Measurements from ENCODE around the gene LAMTOR4.
A peak's percentile ranks its signal among the peaks of the same experiment; 100 is the strongest.
"Not testable (repeated sequence)": the region's sequence is repeated elsewhere in the genome, so short reads cannot be mapped to it uniquely, and the experiment has no call there.

Gene LAMTOR4

DNA sequence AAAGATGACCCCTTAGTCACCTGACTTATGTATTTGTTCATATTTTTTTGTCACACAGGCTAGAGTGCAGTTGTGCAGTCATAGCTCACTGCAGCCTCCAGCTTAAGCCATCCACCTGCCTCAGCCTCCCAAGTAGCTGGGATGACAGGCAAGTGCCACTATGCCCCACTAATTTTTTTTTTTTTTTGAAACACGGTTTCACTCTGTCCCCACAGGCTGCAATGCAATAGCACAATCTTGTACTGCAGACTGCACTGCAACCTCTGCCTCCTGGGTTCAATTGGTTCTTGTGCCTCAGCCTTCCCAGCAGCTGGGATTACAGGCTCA lies 20.1 kb upstream of the LAMTOR4 start:
- CTCF ChIA-PET: interaction anchor here (0.6 to 11.4 kb wide), 10 partner anchors 10 to 215 kb away, joined by 3 to 127 read pairs (median 3); partner anchors contain the start of genes MCM7 and PVRIG
- no peaks in the 10 kb centered on the region for H3K27me3 ChIP-seq (replicated peaks in 2 of 5; ENCODE audit: control insufficient read depth in 4 of 5, insufficient read depth in 5 of 5, low read length in 4 of 5)
- peak overlapping the region in 1 of 7 experiments; percentile 84 for H3K4me3 ChIP-seq (ENCODE audit: control insufficient read depth in 1 of 7, extremely low read depth in 1 of 7, insufficient read depth in 4 of 7, low read depth in 2 of 7, low read length in 6 of 7)
- no peak for DNase-seq
- H3K27ac ChIP-seq (ENCODE audit: insufficient read depth in 1 of 2, low read depth in 1 of 2, low read length in 2 of 2, poor library complexity in 1 of 2, severe bottlenecking in 2 of 2): no peak overlapping the region
- peaks cover 0 to 35% (median 26%) of the 10 kb centered on the region in 4 experiments for H3K4me1 ChIP-seq (ENCODE audit: control extremely low read depth in 1 of 4, control insufficient read depth in 4 of 4, insufficient read depth in 4 of 4, low read length in 3 of 4)
- H3K36me3 ChIP-seq (ENCODE audit: control insufficient read depth in 4 of 4, insufficient read depth in 4 of 4, low read length in 3 of 4): peaks cover 0 to 6% (median 0%) of the 10 kb centered on the region in 4 experiments
- POLR2A ChIA-PET: interaction anchor here (0.5 to 1.6 kb wide), 5 partner anchors 27 to 707 kb away, joined by 3 to 6 read pairs (median 3); partner anchors contain the start of genes AP4M1 and MCM7
- no CpG with 5 or more reads among the region's 1 CpG for WGBS (ENCODE audit: insufficient coverage)
- no peaks in the 10 kb centered on the region for H3K9me3 ChIP-seq (ENCODE audit: control extremely low read depth in 1 of 5, control insufficient read depth in 4 of 5, insufficient read depth in 2 of 5, low read depth in 1 of 5, low read length in 4 of 5)

DNA sequence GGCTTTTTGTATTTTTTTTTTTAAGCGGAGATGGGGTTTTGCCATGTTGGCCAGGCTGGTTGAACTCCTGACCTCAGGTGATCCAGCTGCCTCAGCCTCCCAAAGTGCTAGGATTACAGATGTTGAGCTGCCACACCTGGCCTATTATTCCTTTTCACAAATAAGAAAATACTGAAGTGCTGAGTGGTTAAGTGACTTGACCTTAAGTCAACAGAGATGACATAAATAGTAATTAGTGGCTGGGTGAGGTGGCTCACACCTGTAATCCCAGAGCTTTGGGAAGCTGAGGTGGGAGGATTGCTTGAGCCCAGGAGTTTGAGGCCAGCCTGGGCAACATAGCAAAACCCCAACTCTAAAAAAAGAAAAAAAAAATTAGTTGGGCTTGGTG lies 18.5 kb upstream of the LAMTOR4 start:
- WGBS (ENCODE audit: insufficient coverage): 100% methylated on average over 1 of the region's 1 CpG

DNA sequence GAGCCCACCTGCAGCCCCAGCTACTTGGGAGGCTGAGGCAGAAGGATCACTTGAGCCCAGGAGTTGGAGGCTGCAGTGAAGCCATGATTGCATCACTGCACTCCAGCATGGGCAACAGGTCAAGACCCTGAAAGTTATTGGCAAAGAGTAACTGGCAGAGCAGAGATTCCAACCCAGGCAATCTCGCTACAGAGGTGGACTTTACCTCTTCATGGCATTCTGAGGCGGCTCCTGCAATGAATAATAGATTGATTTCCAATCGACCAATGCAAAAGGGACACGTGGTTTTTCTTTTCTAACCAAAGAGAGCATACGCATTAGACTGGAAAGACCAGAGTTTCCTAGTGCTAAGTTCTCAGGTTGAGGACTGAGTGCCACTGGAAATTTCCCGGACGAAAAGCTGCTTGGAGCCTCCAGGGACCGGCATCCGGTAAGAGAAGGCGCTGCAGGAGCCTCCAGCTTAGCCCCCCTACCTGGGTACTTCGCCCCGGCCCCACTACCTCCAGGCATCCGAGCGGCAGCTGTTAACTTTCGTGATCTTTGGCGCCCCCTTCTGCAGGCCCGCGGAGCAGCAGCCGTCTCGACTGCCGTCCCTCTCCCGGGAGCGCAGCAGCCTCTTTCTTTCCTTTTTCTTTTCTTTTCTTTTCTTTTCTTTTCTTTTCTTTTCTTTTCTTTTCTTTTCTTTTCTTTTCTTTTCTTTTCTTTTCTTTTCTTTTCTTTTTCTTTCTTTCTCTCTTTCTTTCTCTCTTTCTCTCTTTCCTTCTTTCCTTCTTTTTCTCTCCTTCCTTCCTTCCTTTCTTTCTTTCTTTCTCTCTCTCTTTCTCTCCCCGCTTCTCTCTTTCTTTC lies 17.9 kb upstream of the LAMTOR4 start:
- DNase-seq: peak; percentile 61 to 77 (median 74)
- H3K4me3 ChIP-seq (ENCODE audit: control insufficient read depth in 1 of 7, extremely low read depth in 1 of 7, insufficient read depth in 4 of 7, low read depth in 2 of 7, low read length in 6 of 7): peak overlapping the region in 2 of 7 experiments; percentile 4 to 59
- H3K9me3 ChIP-seq (ENCODE audit: control extremely low read depth in 1 of 5, control insufficient read depth in 4 of 5, insufficient read depth in 2 of 5, low read depth in 1 of 5, low read length in 4 of 5): no peaks in the 10 kb centered on the region
- ChIA-PET POLR2A (interaction anchor here (1.1 kb wide), 1 partner anchor 49 kb away, joined by 4 read pairs; no protein-coding TSS in a partner anchor), CTCF (interaction anchor here (0.7 to 11.4 kb wide), 16 partner anchors 10 to 88 kb away, joined by 3 to 127 read pairs (median 4); partner anchors contain the start of genes AP4M1, LAMTOR4, MCM7 and PVRIG)
- no peak overlapping the region for H3K27ac ChIP-seq (ENCODE audit: insufficient read depth in 1 of 2, low read depth in 1 of 2, low read length in 2 of 2, poor library complexity in 1 of 2, severe bottlenecking in 2 of 2)
- 16% methylated on average over 22 of the region's 24 CpGs for WGBS (ENCODE audit: insufficient coverage)
- H3K36me3 ChIP-seq (ENCODE audit: control insufficient read depth in 4 of 4, insufficient read depth in 4 of 4, low read length in 3 of 4): no peaks in the 10 kb centered on the region
- peaks cover 0 to 24% (median 23%) of the 10 kb centered on the region in 4 experiments for H3K4me1 ChIP-seq (ENCODE audit: control extremely low read depth in 1 of 4, control insufficient read depth in 4 of 4, insufficient read depth in 4 of 4, low read length in 3 of 4)
- H3K27me3 ChIP-seq (replicated peaks in 2 of 5; ENCODE audit: control insufficient read depth in 4 of 5, insufficient read depth in 5 of 5, low read length in 4 of 5): no peaks in the 10 kb centered on the region

More for the DNA sequence above, 18.5 kb upstream of the LAMTOR4 start:
- not testable (repeated sequence) for H3K36me3 ChIP-seq (ENCODE audit: control insufficient read depth in 4 of 4, insufficient read depth in 4 of 4, low read length in 3 of 4); H3K27ac ChIP-seq (ENCODE audit: insufficient read depth in 1 of 2, low read depth in 1 of 2, low read length in 2 of 2, poor library complexity in 1 of 2, severe bottlenecking in 2 of 2); DNase-seq; H3K9me3 ChIP-seq (ENCODE audit: control extremely low read depth in 1 of 5, control insufficient read depth in 4 of 5, insufficient read depth in 2 of 5, low read depth in 1 of 5, low read length in 4 of 5); H3K4me3 ChIP-seq (ENCODE audit: control insufficient read depth in 1 of 7, extremely low read depth in 1 of 7, insufficient read depth in 4 of 7, low read depth in 2 of 7, low read length in 6 of 7); H3K27me3 ChIP-seq (replicated peaks in 2 of 5; ENCODE audit: control insufficient read depth in 4 of 5, insufficient read depth in 5 of 5, low read length in 4 of 5)
- CTCF ChIA-PET: interaction anchor here (0.7 to 11.4 kb wide), 15 partner anchors 9 to 89 kb away, joined by 3 to 127 read pairs (median 5); partner anchors contain the start of genes AP4M1, LAMTOR4, MCM7 and PVRIG
- POLR2A ChIA-PET: interaction anchor here (0.6 kb wide), 1 partner anchor 722 kb away, joined by 4 read pairs; the partner anchor contains the start of genes BUD31 and PDAP1
- H3K4me1 ChIP-seq (ENCODE audit: control extremely low read depth in 1 of 4, control insufficient read depth in 4 of 4, insufficient read depth in 4 of 4, low read length in 3 of 4): peaks cover 0 to 28% (median 24%) of the 10 kb centered on the region in 4 experiments

DNA sequence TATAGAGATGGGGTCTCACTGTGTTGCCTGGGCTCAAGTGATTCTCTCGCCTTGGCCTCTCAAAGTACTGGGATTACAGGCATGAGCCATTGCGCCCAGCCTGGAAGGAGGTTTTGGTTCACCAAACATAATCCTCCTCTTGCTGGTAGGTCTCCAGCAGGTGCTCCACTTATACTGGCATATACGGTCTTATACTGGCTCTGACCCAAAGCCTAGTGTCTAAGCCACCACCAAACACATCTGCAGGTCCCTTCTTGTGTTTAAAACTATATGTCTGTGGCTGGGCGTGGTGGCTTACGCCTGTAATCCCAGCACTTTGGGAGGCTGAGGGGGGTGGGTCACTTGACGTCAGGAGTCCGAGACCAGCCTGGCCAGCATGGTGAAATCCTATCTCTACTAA lies 16.6 kb upstream of the LAMTOR4 start:
- no peaks in the 10 kb centered on the region for H3K9me3 ChIP-seq (ENCODE audit: control extremely low read depth in 1 of 5, control insufficient read depth in 4 of 5, insufficient read depth in 2 of 5, low read depth in 1 of 5, low read length in 4 of 5)
- ChIA-PET POLR2A (interaction anchor here (0.8 to 1.0 kb wide), 3 partner anchors 51 to 85 kb away, joined by 3 to 6 read pairs (median 3); no protein-coding TSS in a partner anchor), CTCF (interaction anchor here (1.1 to 11.4 kb wide), 24 partner anchors 8 to 215 kb away, joined by 3 to 127 read pairs (median 6); partner anchors contain the start of genes AP4M1, GAL3ST4, LAMTOR4 and PVRIG)
- DNase-seq: no peak
- H3K27me3 ChIP-seq (replicated peaks in 2 of 5; ENCODE audit: control insufficient read depth in 4 of 5, insufficient read depth in 5 of 5, low read length in 4 of 5): no peaks in the 10 kb centered on the region
- H3K4me1 ChIP-seq (ENCODE audit: control extremely low read depth in 1 of 4, control insufficient read depth in 4 of 4, insufficient read depth in 4 of 4, low read length in 3 of 4): peaks cover 0 to 19% (median 15%) of the 10 kb centered on the region in 4 experiments
- 62% methylated on average over 5 of the region's 7 CpGs for WGBS (ENCODE audit: insufficient coverage)
- H3K36me3 ChIP-seq (ENCODE audit: control insufficient read depth in 4 of 4, insufficient read depth in 4 of 4, low read length in 3 of 4): no peaks in the 10 kb centered on the region
- no peak overlapping the region for H3K27ac ChIP-seq (ENCODE audit: insufficient read depth in 1 of 2, low read depth in 1 of 2, low read length in 2 of 2, poor library complexity in 1 of 2, severe bottlenecking in 2 of 2)
- H3K4me3 ChIP-seq (ENCODE audit: control insufficient read depth in 1 of 7, extremely low read depth in 1 of 7, insufficient read depth in 4 of 7, low read depth in 2 of 7, low read length in 6 of 7): no peak overlapping the region

DNA sequence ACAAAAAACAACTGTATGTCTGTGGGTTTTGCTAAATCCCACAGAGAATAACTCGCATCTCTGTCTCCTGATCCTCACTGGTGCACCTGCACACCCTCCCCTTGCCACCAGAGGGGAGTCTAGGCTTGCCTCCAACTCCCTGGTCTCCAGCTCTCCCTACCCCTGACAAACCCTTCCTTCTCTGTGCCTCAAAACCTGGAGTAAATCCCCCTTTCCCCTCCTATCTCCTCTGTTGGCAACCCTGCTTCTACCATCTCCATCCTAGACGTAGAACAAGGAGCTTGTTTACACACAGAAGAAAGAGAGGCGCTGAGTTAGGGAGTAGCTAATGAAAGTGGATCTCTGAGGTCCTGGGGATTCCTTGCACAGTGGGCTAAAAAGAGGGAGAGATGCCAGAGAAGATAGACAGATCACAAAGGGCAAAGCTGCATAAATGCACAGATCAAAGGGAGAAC lies 16.0 kb upstream of the LAMTOR4 start:
- no peak overlapping the region for H3K27ac ChIP-seq (ENCODE audit: insufficient read depth in 1 of 2, low read depth in 1 of 2, low read length in 2 of 2, poor library complexity in 1 of 2, severe bottlenecking in 2 of 2)
- no peaks in the 10 kb centered on the region for H3K27me3 ChIP-seq (replicated peaks in 2 of 5; ENCODE audit: control insufficient read depth in 4 of 5, insufficient read depth in 5 of 5, low read length in 4 of 5)
- peaks cover 0 to 14% (median 11%) of the 10 kb centered on the region in 4 experiments for H3K4me1 ChIP-seq (ENCODE audit: control extremely low read depth in 1 of 4, control insufficient read depth in 4 of 4, insufficient read depth in 4 of 4, low read length in 3 of 4)
- ChIA-PET CTCF (interaction anchor here (0.6 to 11.4 kb wide), 30 partner anchors 9 to 215 kb away, joined by 3 to 127 read pairs (median 6); partner anchors contain the start of genes AP4M1, GAL3ST4, LAMTOR4 and MCM7), POLR2A (interaction anchor here (0.8 to 1.0 kb wide), 2 partner anchors 78 to 85 kb away, joined by 3 read pairs; no protein-coding TSS in a partner anchor)
- H3K9me3 ChIP-seq (ENCODE audit: control extremely low read depth in 1 of 5, control insufficient read depth in 4 of 5, insufficient read depth in 2 of 5, low read depth in 1 of 5, low read length in 4 of 5): no peaks in the 10 kb centered on the region
- H3K36me3 ChIP-seq (ENCODE audit: control insufficient read depth in 4 of 4, insufficient read depth in 4 of 4, low read length in 3 of 4): no peaks in the 10 kb centered on the region
- 56% methylated on average over 2 of the region's 3 CpGs for WGBS (ENCODE audit: insufficient coverage)
- peak; percentile 65 to 76 (median 69) for DNase-seq
- H3K4me3 ChIP-seq (ENCODE audit: control insufficient read depth in 1 of 7, extremely low read depth in 1 of 7, insufficient read depth in 4 of 7, low read depth in 2 of 7, low read length in 6 of 7): no peak overlapping the region

DNA sequence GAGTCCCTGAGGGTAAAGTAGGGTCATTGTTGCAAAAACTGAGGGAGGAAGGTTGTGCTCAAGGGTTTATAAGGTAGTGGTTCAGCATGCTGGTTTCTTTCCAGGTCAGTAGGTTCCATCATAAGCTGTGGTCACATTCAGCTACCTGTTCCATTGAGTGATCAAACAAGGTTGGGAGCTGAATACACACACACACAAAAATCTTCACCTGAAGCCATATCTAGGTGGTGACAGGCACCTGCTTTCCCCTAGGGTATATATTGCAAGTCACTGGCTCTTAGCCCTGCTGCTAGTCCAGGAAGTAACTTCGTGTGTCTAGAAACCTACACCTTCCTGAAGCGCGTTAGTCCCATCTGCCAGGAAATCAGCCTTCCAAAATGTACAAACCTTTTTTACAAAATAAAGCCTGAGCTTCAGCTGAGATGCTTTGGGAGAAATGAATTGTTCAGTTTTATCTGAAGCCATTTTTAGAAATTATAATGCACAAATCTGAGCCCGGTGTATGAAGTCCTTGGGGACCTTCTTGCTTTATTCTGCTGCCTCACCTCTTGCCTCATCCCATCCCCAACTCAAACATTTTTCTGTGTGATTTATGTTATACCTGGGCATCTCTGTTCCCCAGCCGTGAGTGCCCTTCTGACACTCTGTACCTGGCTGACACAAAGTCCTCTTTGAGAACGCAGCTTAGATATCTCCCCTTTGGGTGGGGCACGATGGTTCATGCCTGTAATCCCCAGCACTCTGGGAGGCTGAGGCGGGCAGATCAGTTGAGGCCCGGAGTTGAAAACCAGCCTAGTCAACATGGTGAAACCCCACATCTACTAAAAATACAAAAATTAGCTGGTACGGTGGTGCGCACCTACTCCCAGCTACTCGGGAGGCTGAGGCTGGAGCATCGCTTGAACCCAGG lies 10.6 kb upstream of the LAMTOR4 start:
- 67% methylated on average over 4 of the region's 13 CpGs for WGBS (ENCODE audit: insufficient coverage)
- Histone ChIP-seq H3K27me3 (replicated peaks in 2 of 5; ENCODE audit: control insufficient read depth in 4 of 5, insufficient read depth in 5 of 5, low read length in 4 of 5) (no peaks in the 10 kb centered on the region), H3K36me3 (ENCODE audit: control insufficient read depth in 4 of 4, insufficient read depth in 4 of 4, low read length in 3 of 4) (no peaks in the 10 kb centered on the region), H3K27ac (ENCODE audit: insufficient read depth in 1 of 2, low read depth in 1 of 2, low read length in 2 of 2, poor library complexity in 1 of 2, severe bottlenecking in 2 of 2) (no peak overlapping the region), H3K4me3 (ENCODE audit: control insufficient read depth in 1 of 7, extremely low read depth in 1 of 7, insufficient read depth in 4 of 7, low read depth in 2 of 7, low read length in 6 of 7) (no peak overlapping the region), H3K4me1 (ENCODE audit: control extremely low read depth in 1 of 4, control insufficient read depth in 4 of 4, insufficient read depth in 4 of 4, low read length in 3 of 4) (peaks cover 2 to 14% (median 8%) of the 10 kb centered on the region in 4 experiments), H3K9me3 (ENCODE audit: control extremely low read depth in 1 of 5, control insufficient read depth in 4 of 5, insufficient read depth in 2 of 5, low read depth in 1 of 5, low read length in 4 of 5) (no peaks in the 10 kb centered on the region)
- ChIA-PET CTCF (interaction anchor here (1.3 to 11.4 kb wide), 4 partner anchors 10 to 148 kb away, joined by 3 to 127 read pairs (median 4); partner anchors contain the start of gene PVRIG), POLR2A (interaction anchor here (0.6 kb wide), 1 partner anchor 1791 kb away, joined by 5 read pairs; no protein-coding TSS in a partner anchor)
- DNase-seq: no peak
